Activated CD4-positive, alpha-beta T cell treated with anti-CD3 and anti-CD28 coated beads for 1 hour (primary cell): ENCODE results near the gene NSL1.
A peak's percentile ranks its signal among the peaks of the same experiment; 100 is the strongest.
"Not testable (repeated sequence)": the region's sequence is repeated elsewhere in the genome, so short reads cannot be mapped to it uniquely, and the experiment has no call there.

Experiments
- DNase-seq: peaks from one replicate; pipeline ENCODE4 v3.0.0-alpha.2; 2020

Gene NSL1

DNA sequence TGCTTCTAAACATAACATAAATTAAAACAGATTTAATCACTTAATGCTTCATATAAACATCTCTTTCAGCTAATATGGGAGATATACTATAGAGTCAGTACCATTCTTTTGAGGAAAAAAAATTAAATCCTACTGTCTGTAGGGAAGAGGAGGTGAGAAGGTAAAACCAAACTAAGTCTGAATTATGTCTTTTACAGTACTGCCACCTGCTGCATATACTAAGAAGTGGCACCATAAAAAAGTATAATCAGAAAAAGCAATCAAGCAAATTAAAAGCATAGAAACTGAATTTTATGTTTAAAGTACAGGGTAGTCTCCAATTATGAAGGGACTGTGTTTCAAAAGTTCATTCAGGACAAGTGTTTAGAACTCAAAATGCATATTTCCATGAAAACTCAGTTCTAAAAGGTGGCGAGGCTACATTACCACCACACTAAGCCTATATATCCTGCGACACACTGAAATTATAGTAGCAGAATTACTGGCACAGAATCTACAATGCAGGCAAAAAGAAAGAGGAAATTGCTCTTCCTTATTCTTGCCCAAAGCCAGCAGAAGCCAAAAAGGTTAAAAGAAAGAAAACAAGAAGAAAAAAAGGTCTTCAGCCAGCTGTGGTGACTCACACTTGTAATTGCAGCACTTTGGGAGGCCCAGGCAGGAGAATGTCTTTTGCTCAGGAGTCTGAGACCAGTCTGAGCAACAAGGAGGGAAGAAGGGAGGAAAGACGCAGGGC, 9.0 kb downstream of the NSL1 start:
- DNase-seq: no peak

DNA sequence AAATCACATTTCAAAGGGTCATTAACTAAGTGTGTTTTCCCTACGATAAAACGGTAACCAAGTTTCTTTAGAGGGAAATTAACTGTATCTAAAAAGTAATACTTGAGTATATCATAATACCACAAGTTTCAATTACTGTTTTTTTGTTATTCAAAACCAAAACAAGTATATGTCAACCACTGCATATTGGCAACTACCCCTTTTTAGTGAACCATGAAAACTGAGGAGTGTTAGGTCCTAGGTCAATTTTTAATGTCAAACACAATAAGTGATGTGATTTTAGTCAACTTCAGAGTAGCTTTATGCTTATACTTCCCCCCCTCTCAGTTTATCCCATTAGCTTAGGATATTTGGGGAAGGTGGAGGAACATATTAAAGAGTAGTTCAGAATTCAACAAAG, 10.4 kb downstream of the NSL1 start:
- no peak for DNase-seq

DNA sequence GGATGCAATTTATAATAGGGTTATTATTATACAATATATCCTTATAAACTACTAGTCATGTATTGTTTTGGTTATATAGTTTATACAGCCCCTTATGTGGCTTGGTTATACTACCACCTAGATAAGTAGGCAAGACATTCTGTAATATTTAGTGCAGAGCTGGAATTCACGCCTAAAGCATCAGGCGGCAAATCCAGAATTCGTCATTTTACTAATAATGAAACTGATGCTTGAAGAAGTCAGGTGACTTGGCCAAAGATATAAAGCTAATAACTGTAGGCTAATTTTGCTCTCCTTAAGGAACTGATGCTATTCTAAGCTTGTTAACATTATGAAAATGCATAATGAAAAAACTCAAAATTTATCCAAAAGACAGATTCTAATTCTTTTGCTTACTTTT, 10.8 kb downstream of the NSL1 start:
- DNase-seq: no peak

DNA sequence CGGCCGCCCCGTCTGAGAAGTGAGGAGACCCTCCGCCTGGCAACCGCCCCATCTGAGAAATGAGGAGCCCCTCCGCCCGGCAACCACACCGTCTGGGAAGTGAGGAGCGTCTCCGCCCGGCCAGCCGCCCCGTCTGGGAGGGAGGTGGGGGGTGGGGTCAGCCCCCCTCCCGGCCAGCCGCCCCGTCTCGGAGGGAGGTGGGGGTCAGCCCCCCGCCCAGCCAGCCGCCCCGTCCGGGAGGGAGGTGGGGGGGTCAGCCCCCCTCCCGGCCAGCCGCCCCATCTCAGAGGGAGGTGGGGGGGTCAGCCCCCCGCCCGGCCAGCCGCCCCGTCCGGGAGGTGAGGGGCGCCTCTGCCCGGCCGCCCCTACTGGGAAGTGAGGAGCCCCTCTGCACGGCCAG, 12.5 kb downstream of the NSL1 start:
- not testable (repeated sequence) for DNase-seq

DNA sequence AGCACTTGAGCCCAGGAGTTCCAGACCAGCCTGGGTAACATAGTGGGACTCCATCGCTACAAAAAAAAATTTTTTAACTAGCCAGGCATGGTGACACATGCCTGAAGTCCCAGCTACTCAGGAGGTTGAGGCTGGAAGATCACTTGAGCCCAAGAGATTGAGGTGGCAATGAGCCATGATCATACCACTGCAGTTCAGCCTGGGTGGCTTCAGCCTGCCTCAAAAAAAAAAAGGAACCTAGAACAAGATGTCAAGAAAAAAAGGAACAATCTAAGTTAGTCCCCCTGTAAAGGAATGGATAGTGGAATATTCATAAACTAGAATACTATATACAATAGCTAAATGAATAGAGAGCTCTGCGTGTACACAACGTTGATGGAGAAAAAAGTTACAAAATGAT, 14.4 kb downstream of the NSL1 start:
- DNase-seq: no peak

DNA sequence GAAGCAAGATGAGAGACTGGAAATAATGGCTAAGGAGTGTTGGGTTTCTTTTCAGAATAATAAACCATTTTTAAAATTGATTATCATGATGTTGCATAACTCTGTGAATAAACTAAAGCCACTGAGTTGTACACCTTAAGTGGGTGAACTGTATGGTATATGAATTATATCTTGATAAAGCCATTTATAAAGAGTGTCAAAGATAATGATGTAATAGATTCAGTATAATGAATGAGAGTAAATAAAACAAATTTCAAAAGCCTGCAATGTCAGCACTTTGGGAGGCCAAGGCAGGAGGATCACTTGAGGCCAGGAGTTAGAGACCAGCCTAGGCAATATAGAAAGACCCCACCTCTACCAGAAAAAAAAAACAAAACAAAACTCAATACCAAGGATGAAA, 16.3 kb downstream of the NSL1 start:
- DNase-seq: no peak

DNA sequence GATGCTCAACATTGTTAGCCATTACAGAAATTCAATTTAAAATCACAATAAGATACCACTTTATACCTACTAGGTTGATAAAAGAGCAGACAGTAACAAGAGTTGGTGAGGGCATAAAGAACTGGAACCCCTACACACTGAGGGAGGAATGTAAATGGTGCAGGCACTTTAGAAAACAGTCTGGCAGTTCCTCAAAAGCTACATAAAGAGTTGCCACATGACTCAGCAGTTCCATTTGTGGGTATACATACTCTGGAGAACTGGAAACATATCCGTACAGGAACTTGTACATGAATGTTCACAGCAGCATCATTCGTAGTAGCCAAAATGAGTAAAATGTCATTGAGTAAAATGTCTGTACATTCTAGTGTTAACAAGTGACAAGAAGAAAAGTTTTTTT, 17.0 kb downstream of the NSL1 start:
- no peak for DNase-seq

DNA sequence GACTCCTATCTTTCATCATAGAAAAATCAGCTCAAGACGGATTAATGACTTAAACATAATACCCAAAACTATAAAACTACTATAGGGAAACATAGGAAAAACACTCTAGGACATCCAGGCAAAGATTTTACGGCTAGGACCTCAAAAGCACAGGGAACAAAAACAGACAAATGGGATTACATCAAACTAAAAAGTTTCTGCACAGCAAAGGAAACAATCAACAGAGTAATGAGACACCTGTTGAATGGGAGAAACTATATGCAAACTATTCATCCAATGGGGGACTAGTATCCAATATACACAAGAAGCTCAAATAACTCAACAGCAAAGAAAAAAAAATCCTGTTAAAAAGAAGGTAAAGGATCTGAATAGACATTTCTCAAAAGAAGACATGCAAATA, 18.6 kb downstream of the NSL1 start:
- DNase-seq: no peak

DNA sequence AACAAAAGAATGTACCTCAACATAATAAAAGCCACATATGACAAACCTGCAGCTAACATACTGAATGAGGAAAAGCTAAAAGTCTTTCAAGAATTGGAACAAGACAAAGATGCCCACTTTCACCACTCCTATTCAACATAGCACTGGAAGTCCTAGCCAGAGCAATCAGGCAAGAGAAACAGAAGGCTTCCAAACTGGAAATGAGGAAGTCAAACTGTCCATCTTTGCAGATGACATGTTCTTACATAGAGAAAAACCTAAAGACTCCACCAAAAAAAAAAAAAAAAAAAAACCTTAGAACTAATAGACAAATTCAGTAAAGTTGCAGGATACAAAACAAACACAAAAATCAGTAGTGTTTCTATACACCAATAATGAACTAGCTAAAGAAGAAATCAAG, 20.2 kb downstream of the NSL1 start:
- DNase-seq: no peak

DNA sequence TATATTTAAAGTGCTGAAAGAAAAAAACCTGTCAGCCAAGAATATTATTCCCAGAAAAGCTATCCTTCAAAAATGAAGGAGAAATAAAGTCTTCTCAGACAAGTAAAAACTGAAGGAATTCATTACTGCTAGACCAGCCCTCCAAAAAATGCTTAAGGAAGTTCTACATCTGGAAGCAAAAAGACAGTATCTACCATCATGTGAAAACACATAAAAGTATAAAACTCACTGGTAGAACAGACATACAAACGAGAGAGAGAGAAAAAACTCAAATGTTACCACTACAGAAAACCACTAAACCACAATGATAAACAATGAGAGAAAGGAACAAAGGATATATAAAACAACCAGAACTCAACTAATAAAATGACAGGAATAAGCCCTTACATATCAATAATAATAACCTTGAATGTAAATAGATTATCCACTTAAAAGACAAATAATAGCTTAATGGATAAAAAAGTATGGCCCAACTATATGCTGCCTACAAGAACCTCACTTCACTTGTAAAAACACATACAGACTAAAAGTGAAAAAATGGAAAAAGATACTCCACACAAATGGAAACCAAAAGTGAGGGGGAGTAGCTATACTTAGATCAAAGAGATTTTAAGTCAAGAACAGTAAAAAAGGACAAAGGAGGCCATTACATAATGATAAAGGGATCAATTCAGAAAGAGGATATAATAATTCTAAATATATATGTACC, 22.0 kb downstream of the NSL1 start:
- no peak for DNase-seq

DNA sequence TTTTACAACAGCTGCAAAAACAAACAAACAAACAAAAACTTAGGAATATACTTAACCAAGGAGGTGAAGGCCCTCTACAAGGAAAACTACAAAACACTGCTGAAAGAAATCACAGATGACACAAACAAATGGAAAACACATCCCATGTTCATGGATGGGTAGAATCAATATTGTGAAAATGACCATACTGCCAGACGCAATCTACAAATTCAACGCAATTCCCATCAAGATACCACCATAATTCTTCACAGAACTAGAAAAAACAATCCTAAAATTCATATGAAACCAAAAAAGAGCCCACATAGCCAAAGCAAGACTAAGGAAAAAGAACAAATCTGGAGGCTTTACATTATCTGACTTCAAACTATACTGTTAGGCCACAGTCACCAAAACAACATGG, 24.8 kb downstream of the NSL1 start:
- not testable (repeated sequence) for DNase-seq

DNA sequence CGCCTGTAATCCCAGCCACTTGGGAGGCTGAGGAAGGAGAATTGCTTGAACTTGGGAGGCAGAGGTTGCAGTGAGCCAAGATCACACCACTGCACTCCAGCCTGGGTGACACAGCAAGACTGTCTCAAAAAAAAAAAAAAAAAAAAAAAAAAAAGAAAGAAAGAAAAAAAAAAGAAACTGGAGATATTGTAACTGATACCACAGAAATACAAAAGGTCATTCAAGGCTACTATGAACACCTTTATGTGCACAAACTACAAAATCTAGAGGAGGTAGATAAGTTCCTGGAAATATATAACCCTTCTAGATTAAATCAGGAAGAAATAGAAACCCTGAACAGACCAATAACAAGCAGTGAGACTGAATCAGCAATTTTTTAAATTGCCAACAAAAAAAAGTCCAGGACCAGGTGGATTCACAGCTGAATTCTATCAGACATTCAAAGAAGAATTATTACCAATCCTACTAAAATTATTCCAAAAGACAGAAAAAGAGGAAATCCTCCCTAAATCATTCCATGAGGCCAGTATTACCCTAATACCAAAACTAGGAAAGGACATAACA, 26.8 kb downstream of the NSL1 start:
- not testable (repeated sequence) for DNase-seq

DNA sequence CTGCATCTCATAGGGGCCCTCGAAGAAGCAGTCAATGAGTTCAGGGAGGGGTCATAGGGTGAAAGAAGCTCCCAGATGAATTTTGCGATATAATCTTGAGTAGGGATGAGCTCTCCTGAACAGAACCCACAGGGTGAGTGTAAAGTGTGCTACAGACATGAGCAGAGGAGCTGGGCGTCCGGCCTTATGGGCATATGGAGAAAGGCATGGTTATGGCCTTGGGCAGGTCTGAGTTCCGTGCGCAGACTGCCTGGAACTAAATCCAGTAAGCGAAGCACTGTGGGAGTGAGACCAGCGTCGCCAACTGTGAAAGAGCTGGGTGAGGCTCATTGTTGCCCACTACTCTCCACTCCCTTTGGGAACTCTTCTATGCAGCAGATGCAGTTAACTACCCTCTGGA, 28.7 kb downstream of the NSL1 start:
- no peak for DNase-seq

DNA sequence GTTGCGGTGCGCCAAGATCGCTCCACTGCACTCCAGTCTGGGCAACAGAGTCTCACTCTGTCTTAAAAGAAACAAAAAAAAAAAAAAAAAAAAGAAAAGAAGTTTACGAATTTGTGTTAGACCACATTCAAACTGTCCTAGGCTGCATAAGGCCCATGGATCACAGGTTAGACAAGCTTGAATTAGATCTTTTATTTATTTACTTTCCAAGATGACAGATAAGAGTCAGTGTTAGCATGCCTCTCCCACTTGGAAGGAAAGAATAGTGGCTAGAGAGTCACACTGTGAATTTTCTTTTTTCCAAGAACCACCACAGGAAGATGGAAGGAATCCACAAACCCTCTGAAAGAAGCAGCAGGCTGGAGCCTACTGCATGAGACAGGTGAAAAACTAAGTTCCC, 29.3 kb downstream of the NSL1 start:
- no peak for DNase-seq

DNA sequence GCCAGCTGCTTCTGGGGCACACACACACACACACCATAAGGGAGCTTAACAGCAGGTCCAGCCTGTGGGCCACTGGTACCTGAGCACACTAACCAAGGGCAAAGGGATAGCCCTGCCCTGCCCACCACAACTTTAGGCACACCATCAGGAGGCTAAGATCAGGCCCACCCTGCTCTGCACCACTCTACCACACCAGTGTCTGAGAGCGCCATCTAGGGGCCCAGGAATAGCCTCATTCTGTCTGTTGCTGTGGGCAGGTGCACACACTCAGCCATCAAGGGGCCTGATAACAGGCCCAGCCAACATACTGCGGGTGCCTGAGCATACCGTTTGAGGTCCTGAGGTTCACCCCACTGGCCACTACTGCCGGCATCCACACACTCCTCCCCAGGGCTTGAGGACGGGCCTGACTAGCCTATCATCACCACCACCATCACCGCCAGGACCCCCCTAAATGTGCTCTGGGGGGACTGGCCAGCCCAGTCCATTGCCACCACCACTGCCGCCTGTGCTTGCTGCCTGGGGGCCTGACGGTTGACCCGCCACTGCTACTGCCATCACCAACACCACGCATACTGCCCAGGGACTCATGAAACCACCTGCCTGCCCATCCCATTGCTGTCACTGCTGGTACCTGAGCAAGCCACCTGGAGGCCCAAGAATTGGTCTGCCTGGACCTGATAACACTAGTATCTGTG, 31.3 kb downstream of the NSL1 start:
- peak; percentile 26 for DNase-seq

DNA sequence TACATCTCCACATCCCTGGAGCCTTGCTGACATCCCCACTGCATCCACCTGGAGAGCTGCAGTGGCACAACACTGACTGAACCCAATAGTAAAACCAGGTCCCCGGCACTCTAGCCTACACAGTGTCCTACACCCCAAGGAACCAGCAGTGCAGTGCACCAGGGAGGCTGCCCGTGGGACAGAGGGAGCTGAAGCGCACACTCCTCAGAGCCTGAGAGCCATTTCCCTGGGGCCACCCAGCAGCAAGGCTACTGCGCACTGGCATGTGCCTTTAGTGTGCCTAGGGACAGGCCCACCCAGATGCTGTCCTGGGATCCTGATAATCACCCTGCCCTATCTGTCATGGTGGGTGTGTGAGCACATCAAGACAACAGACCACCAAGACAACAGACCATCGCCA, 31.9 kb downstream of the NSL1 start:
- no peak for DNase-seq

DNA sequence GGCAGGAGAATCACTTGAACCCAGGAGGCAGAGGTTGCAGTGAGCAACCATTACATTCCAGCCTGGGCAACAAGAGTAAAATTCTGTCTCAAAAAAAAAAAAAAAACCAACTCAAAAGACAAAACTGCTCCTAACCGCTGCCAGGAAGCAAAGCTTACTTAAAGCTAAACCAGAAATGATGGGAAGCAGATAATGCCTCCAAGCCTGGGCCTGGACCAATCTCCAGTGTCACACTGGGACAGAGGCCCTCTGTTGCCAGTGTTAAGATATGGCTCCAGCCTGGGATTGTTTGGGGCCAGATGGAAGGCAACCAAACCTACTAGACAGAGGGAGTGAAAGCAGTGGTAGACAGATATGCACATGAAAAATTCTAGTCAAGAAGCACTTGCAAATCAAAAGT, 36.9 kb downstream of the NSL1 start:
- DNase-seq: no peak

DNA sequence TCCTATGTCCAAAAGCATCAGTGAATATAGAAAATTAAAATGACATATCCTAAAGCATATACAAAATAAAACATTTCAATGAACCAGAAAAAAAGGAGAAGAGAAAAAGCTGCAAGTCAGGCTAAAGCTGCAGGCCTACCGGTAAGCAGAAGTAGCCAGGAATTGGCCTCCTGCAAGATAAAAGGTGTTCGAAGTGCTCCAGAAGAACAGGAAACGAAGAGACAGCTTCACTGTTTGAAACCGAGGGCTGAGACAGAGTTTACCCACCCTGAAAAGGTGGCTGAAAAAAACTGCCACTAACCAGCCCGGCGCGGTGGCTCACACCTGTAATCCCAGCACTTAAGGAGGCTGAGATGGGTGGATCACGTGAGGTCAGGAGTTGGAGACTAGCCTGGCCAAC, 37.4 kb downstream of the NSL1 start:
- DNase-seq: no peak

DNA sequence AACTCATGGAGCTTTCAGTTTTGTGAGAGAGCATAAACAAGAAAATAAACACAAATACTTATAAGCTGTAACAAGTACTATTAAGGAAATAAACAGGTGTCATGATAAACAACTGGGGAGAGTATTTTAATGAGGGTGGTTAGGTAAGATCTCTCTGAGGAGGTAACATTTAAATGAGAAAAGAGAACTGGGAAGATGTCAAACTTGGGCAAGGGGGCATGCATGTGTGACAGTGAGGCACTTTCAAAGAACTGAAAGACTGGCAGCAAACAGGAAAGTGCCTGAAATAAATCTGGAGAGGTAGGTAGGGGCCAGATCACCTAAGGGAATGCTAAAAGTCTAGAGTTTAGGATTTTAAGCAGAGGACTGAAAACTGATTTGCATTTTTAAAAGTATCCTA, 37.8 kb downstream of the NSL1 start:
- no peak for DNase-seq

DNA sequence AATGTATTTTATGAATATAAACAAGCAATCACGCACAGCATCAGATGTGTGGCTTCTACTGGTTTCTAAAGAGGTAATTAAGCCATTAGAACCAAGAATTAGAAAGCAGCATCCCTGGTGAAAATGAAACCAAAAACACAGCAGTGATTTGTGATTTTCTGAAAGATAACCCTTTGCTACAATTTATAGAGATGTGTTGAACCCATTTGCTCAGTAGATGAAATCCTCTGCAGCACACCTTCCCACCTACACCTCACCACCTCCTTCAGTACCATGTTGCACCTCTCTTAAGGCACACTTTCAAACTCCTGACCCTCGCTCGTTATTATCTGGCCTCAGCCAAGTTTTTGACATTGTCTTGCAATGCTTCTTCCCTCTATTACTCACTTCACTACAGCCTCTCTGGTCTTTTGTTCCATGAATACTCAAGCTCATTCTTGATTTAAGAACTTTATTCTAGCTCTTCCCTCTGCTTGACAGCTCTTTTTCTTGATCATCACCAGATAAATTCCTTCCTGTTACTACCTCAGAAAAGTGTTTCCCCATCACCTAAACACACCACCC, 38.6 kb downstream of the NSL1 start:
- DNase-seq: no peak

DNA sequence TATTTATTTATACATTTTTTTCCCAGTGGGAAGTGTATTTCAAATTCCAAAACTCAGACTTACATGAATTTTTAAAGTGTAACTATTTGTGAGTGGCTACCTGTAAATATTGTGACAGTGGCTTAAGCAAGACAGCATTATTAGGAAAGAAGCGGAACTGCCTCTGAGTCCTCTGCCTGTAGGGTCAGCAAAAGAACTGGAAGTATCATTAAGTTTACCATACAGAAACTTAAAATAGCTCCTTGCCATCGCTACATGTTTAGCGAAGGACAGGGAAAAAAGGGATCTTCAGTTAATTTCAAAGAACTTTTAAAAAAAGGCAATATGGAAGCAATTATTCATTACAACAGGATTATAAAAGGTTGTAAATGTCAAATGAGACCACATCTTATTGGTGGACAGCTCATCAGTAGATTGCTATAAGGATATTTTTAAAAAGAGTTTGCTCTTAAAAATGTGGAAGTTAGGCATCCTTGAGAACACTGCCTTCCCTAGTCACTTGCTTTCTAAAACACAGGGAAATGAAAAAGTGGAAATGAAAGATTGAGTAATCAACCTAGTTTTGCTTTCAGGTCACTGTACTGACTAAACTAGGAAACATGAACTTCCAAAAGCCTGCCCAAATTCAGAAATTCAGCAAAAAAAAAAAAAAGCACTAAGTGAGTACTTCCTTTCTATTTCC, 39.2 kb downstream of the NSL1 start:
- DNase-seq: no peak

DNA sequence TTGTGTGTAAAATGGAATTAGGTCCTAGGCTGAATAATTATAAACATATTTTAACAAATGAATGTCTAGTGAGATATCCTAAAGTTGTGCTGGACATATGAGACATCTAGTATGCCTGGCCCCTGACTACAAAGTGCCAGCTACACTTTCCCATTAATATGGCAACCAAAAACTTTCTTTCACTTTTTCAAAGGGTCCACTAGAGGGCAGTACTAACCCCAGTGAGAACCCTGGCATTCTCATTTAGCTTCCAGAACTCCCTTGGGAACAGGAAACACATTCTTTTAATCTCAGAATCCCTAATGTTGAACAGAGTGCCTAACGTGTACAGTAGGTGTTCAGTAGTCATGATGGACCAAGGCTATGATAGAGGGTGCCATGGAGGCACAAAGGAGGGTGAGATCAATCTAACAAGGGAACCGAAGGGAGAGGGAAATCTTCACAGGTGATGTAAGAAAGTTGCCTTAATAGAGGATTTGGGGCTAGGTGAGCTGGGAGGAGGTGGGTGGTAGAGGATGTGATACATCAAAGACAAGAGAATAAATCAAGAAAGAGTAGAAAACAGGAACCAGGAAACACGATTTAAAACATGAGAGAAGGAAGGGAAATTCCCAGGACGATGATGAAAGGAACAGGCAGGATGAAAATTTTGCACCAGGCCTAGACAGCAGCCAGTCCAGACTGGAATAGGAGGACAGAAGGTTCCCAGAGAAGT, 41.6 kb downstream of the NSL1 start:
- no peak for DNase-seq
